CD4-positive, alpha-beta T cell treated with Interleukin-4 for 4 hours (primary cell): ENCODE results near the gene HILPDA.
"Not testable (repeated sequence)": the region's sequence is repeated elsewhere in the genome, so short reads cannot be mapped to it uniquely, and the experiment has no call there.

Experiments
- DNase-seq: peaks from one replicate; pipeline ENCODE4 v3.0.0-alpha.2; 2020

HILPDA gene

DNA sequence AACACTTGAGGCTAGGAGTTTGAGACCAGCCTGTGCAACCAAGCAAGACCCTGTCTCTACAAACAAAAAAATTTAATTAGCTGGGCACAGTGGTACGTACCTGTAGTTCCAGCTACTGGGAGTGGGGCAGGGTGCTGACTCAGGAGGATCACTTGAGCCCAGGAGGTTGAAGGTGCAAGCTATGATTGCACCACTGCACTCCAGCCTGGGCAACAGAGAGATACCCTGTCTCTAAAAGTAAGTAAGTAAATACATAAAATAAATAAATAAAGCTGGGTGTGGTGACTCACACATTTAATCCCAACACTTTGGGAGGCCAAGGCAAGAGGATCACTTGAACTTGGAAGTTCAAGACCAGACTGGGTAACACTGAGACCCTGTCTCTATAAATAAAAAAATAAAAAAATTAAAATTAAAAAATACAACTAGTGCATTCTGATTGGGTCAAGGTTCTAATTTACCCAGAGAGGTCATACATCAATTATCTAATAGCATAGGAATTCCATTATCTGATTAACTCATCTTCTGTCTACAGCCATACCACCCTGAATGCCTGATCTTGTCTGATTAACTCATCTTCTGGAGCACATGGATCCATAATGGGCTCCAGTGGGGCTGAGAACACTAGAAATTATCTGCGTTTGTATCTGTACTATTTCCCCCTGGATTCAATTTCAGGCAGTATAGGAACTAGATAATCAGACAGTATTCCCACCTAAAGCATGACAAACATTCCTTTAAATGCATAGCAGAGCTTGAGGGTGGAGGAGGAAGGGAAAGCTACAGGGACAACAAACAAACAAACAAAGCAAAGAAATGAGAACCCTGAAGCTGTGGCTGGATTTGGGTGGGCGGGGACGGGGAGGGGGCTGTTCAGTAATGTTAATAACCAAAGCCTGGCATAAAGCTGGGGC is 21.0 kb upstream of the HILPDA start:
- DNase-seq = no peak

- DNase-seq = no peak
These were observed 20.4 kb upstream of the HILPDA start for GRCh38 chr7:128435327-128435686.

GRCh38 chr7:128437426-128438332 is 18.0 kb upstream of the HILPDA start:
- DNase-seq = no peak

- no peak for DNase-seq
These were observed 13.3 kb upstream of the HILPDA start for GRCh38 chr7:128442356-128442755.

DNA sequence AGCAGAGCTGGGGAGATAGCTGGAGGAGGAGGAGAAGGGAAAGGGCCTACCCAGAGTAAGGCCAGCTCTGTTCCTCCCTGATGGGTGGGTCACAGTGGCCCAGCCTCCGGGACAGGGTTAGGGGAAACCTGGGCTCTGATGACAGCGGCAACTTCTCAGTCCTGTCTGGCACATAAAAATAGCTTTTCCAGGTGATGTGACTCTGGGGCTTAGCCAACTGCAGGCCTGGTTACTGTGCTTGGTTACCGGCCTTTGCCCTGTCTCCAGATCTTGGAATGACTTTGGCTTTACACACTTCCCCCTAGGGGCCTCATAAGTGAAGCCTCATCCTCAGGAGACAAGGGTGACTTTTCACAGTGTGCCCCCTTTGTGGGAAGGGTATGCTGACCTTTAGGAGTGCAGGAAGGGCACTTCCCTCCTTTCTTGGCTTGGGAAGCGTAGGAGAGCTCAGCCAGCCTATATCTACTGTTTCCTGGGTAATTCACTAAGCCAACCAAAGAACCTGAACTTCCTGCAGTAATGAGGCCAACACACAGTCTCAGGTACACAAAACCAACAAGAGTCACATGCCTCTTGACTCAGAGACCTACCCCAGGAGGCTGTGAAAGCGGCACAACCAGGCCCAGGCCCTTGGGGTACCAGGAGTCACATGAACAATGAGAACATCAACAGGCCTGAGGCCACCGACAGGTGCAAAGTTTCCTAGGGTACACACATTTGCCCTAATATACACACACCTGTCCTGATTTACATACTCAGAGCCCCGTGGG is 11.7 kb upstream of the HILPDA start:
- no peak for DNase-seq

DNA sequence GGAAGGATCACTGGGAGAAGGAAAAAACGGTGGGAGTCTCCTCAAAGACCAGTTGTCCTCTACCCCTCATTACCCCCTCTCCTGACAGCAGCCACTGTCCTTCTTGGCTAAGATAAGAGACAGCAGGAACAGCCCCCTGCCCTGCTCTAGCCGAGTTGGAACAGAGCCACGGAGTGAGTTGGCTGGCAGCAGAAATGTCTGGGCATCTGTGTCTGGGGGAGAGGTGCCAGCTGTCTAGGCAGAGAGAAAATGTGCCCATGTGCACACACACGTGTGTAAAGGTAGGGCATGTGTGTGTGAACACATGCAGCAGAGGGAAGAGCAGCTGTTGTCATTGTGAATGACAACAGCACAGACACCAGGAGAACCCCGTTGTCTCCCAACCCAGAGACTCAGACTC is 9.4 kb upstream of the HILPDA start:
- DNase-seq = no peak

DNA sequence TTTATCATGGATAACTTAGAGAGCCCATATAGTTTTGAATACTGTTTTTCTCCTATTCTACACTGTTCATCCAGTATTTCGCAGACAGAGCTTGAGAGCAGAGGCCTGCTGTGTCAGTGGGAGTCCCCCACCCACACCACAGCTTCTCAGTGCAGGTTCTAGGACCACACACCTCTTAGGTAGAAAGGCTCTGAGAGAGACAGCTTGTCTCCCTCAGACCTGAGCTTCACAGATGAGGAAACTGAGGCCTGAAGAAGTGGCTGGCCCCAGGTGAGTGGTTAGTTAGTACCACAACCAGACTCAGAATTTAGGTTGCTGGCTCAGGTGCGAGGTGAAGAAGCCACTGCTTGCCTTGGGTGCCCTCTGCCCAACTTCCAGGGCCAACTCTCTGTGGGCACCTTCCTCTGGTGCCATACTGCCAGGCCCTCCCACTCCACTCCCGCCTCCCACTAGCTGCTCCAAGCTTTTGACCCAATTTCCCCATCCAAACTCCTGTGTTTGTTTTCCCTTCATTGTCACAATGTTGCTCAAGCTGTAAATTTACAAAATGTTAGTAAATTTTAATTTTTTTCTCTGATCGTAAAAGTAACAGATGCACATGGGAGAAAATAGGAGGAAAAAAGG is 7.6 kb upstream of the HILPDA start:
- no peak for DNase-seq

GRCh38 chr7:128448751-128449302 is 6.9 kb upstream of the HILPDA start:
- DNase-seq = no peak

GRCh38 chr7:128450409-128450808 is 5.3 kb upstream of the HILPDA start:
- DNase-seq = no peak

- no peak for DNase-seq
These were observed 4.8 kb upstream of the HILPDA start for GRCh38 chr7:128450913-128451312.

- DNase-seq = no peak
These were observed 3.1 kb upstream of the HILPDA start for GRCh38 chr7:128452552-128452951.

DNA sequence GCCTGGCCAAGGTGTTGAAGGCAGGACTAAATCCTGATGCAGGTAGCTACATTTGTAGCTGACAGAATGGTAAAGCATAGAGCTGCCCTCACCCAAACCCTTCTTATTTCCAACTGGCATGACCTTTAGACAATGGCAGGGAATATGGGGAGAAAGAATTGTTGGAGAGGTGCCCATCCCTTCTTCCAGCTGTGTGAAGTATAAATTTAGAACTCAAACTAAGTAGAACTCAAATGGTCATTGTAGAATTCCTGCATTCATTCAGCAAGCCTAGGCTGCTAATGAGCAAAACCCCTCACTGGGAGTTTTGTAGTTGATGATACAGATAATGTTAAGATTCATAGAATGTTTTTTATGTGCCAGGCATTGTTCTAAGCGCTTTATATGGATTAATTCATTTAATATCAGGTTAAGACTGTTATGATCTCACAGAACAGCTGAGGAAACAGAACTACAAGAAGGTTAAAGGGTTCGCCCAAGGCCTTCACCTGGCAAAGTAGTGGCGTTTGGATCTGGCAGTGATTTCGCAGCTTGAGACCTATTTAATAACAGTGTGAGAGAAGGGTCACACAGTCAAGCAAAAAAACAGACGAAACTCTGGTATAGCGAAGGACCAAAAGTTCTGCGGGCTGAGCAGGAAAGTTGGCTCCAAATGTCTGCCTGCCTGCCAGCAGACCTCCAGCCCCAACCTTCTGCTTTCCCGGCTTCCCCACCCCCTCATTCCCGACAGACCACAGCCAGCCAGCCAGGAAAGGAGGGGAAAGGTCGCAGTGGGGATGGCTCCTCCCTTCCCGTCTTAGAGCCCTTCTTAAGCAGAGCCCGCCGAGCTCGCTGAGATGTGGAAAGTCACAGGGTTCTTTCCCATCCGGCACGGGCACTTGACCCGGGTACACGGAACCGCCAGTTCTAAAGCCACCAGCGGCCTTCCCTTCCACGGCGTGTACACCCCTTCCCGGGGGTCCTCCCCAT is 1.6 kb upstream of the HILPDA start:
- no peak for DNase-seq

- DNase-seq = no peak
These were observed 703 bp upstream of the HILPDA start for GRCh38 chr7:128454808-128455542.

- DNase-seq = no peak
These were observed 612 bp downstream of the HILPDA start for GRCh38 chr7:128456255-128456725.

DNA sequence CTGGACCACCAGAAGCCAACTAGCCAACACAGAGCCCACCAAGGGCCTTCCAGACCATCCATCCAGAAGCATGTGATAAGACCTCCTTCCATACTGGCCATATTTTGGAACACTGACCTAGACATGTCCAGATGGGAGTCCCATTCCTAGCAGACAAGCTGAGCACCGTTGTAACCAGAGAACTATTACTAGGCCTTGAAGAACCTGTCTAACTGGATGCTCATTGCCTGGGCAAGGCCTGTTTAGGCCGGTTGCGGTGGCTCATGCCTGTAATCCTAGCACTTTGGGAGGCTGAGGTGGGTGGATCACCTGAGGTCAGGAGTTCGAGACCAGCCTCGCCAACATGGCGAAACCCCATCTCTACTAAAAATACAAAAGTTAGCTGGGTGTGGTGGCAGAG is 1.7 kb downstream of the HILPDA start:
- not testable (repeated sequence) for DNase-seq

- DNase-seq = peak; percentile 23
These were observed 3.3 kb downstream of the HILPDA start for GRCh38 chr7:128458956-128459355.

DNA sequence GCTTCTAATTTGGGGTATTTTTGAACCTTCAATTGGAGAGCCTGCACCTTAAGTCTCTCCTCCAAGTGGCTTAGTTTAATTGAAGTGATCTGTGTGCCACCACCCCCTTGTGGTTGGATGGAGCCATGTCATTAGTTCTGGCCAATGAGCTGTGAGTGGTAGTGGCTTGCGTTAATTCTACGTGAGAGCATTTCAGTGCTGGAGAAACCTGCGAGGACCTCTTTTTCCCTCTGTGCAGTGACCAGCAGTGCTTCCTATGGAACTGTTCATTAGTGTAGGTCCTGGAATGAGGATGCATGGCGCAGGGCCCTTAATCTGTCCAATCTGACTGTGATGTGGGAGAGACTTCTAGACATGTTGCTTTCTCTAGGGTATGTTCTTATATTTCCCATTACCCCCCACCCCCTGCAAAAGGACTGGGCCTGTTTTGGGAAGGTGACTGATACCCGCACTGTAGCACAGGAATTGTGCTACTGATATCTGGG is 3.8 kb downstream of the HILPDA start:
- peak; percentile 81 for DNase-seq

DNA sequence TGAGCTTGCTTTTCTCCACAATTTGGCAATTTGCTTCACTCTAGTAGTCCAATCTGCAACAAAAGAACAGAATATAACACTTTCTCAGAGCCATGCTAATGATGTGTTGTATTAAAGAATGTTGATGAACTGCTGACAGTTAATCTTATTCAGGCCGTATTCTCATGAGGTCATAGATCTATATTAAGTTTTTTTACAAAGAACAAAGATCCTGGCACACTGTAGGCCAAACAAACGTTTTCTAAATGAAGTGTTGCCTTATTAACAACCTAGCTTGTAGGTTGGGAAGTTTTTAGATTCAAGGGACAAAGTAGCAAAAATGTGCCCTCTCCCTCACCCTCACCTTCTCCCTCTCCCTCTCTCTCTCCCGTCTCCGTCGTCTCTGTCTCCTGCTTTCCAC is 6.8 kb downstream of the HILPDA start:
- no peak for DNase-seq

DNA sequence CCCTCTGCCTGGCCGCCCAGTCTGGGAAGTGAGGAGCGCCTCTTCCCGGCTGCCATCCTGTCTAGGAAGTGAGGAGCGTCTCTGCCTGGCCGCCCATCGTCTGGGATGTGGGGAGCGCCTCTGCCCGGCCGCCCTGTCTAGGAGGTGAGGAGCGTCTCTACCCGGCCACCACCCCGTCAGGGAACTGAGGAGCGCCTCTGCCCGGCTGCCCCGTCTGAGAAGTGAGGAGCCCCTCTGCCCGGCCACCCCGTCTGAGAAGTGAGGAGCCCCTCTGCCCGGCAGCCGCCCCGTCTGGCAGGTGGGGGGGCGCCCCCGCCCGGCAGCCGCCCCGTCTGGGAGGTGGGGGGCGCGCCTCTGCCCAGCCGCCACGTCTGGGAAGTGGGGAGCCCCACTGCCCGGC is 7.7 kb downstream of the HILPDA start:
- DNase-seq = not testable (repeated sequence)

DNA sequence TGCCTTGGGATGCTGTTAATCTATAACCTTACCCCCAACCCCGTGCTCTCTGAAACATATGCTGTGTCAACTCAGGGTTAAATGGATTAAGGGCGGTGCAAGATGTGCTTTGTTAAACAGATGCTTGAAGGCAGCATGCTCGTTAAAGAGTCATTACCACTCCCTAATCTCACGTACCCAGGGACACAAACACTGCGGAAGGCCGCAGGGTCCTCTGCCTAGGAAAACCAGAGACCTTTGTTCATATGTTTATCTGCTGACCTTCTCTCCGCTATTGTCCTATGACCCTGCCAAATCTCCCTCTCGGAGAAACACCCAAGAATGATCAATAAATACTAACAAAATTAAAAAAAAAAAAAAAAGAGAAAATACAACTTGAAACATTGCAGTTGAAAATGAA is 8.3 kb downstream of the HILPDA start:
- not testable (repeated sequence) for DNase-seq
